PC-3 (cell line): Measurements from ENCODE around the gene NNAT. TPM values are rescaled to one million over a fixed set of nuclear protein-coding genes. Genes with fewer than 3 reads are reported as not detected.

Experiments used
- ATAC-seq: fragments of 200-7000 bp; cut with Tn5 transposase; 2 replicates; pipeline ENCODE4 v1.9.1; 2020; ENCODE audit warnings: mild to moderate bottlenecking, moderate library complexity
- BruUV-seq: library from RNA; stranded (reverse); fragments of 400-500 nt; replicated peaks from 2 replicates; lab custom pipeline; 2021; lab: Mats Ljungman, UMichigan
- CTCF ChIA-PET: fragments of 300-600 bp; sonication (Branson Sonifier 250); formaldehyde crosslinking; loops from one replicate; lab custom pipeline; 2022; ENCODE audit warnings: antibody characterized with exemption; lab: Charles Lee
- POLR2A ChIA-PET: fragments of 300-600 bp; sonication (Branson Sonifier 250); formaldehyde crosslinking; loops from one replicate; lab custom pipeline; 2022; ENCODE audit warnings: antibody characterized with exemption; ENCODE audit not compliant: unreplicated experiment; lab: Charles Lee
- DNase-seq: peaks from one replicate; pipeline ENCODE4 v3.0.0-alpha.2; 2015
- H2AFZ ChIP-seq: fragments of 300-600 bp; sonication (generic); 2 replicates; pipeline ENCODE4 v1.6.0; 2016; ENCODE audit warnings: antibody characterized with exemption, low read length
- H3F3A ChIP-seq: fragments of 300-600 bp; sonication (generic); one replicate; pipeline ENCODE4 v1.6.0; 2017; ENCODE audit warnings: antibody characterized with exemption, low read length, control low read depth, mild to moderate bottlenecking; ENCODE audit not compliant: unreplicated experiment
- H3K27ac ChIP-seq: fragments of 300-600 bp; sonication (generic); 2 replicates; pipeline ENCODE4 v1.5.1; 2016; ENCODE audit warnings: mild to moderate bottlenecking, low read length
- H3K27me3 ChIP-seq: fragments of 300-600 bp; sonication (generic); 2 replicates; pipeline ENCODE4 v1.6.1; 2016; ENCODE audit warnings: low read length, mixed read lengths
- H3K36me3 ChIP-seq: fragments of 300-600 bp; sonication (generic); 2 replicates; pipeline ENCODE4 v1.6.1; 2016; ENCODE audit warnings: low read depth, mixed run types, low read length, mixed read lengths
- H3K4me1 ChIP-seq: fragments of 300-600 bp; sonication (generic); 2 replicates; pipeline ENCODE4 v1.5.1; 2016; ENCODE audit warnings: low read length; ENCODE audit not compliant: insufficient read depth
- H3K4me2 ChIP-seq: fragments of 300-600 bp; sonication (generic); 2 replicates; pipeline ENCODE4 v1.6.0; 2016; ENCODE audit warnings: low read length
- H3K4me3 ChIP-seq: fragments of 300-600 bp; sonication (generic); 2 replicates; pipeline ENCODE4 v1.5.1; 2016; ENCODE audit warnings: mild to moderate bottlenecking, low read length, mixed read lengths
- H3K79me2 ChIP-seq: fragments of 300-600 bp; sonication (generic); 2 replicates; pipeline ENCODE4 v1.6.1; 2017; ENCODE audit warnings: low read length, mixed read lengths
- H3K9ac ChIP-seq: fragments of 300-600 bp; sonication (generic); 2 replicates; pipeline ENCODE4 v1.6.0; 2016; ENCODE audit warnings: mild to moderate bottlenecking, low read length
- H3K9me2 ChIP-seq: fragments of 300-600 bp; sonication (generic); replicated peaks from 2 replicates; pipeline ENCODE4 v1.6.1; 2016; ENCODE audit warnings: mixed run types, low read length, mixed read lengths
- H3K9me3 ChIP-seq: fragments of 300-600 bp; sonication (generic); 2 replicates; pipeline ENCODE4 v1.6.1; 2016; ENCODE audit warnings: low read length, mixed read lengths
- H4K20me1 ChIP-seq: fragments of 300-600 bp; sonication (generic); 2 replicates; pipeline ENCODE4 v1.6.1; 2016; ENCODE audit warnings: low read length, mixed read lengths
- EZH2 ChIP-seq: fragments of 300-600 bp; sonication (generic); IDR thresholded peaks from one replicate; pipeline ENCODE4 v1.6.1; 2017; ENCODE audit warnings: antibody characterized with exemption, mild to moderate bottlenecking, low read length; ENCODE audit not compliant: unreplicated experiment
- EZH2phosphoT487 ChIP-seq: fragments of 300-600 bp; sonication (generic); IDR thresholded peaks from 2 replicates; pipeline ENCODE4 v1.6.1; 2018; ENCODE audit warnings: mild to moderate bottlenecking, antibody characterized with exemption, low read length, borderline replicate concordance
- intact Hi-C: fragments of 100-400 bp; cut with micrococcal nuclease; formaldehyde crosslinking; loops from 2 replicates; pipeline ENCODE4 v1.9.0; 2023
- total RNA-seq: library from RNA; depleted of rRNA; stranded (reverse); fragments of >200 nt; gene quantifications from 2 replicates; pipeline ENCODE4 v1.2.3, GENCODE V29; 2014
- TF ChIP-seq, protein P1 (sequence below): fragments of 300-600 bp; sonication (generic); conservative IDR thresholded peaks from 2 replicates; pipeline ENCODE4 v1.5.1; 2017; ENCODE audit warnings: antibody characterized with exemption, low read depth, mild to moderate bottlenecking, low read length

The NNAT gene
- total RNA-seq, 1 experiment from 2014 or later: not detected

DNA sequence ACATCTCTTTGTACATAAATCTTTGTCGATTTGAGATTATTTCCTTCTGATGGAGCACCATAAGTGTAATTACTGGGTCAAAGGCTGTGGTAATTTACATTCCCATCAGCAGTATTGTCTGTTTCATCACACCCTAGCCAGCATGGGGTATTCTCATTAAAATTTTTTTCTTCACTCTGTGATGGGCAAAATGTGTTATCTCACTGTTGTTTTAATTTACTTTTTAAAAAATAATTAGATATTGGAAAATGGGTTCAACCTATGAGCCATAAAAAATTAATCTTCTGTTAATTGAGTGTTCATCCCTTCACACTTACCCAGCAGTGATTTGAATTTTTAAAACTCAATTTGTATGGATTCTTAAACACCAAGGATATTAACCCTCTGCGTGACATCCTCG is 44.0 kb upstream of the NNAT start:
- POLR2A ChIA-PET: no interaction called here
- Histone ChIP-seq H3K79me2 (no peaks in the 10 kb centered on the region), H3K27me3 (peaks cover 55% of the 10 kb centered on the region)

DNA sequence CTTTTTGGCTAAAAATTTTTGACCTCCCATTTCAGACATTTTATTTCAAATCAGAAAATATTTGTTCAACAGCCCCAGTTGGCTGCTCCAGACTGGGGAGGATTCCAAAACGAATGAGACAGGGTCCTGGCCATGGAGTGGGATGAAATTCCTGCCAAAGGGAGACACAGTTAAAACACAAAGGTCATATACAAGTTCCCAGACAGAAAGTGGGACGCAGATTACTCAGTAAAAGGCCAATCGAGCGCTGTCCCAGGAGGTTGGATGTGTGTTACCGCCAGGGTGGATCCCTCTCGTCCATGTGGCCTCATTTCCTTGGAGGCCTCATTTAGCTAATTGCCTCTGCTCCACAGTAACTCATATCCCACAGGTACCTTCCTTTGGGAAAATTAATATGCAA is 41.8 kb upstream of the NNAT start:
- no TSS peak for BruUV-seq
- POLR2A ChIA-PET: no interaction called here
- Histone ChIP-seq H3K4me3 (no peak overlapping the region), H3K9me3 (no peaks in the 10 kb centered on the region), H3K79me2 (no peaks in the 10 kb centered on the region), H3K27me3 (peaks cover 55% of the 10 kb centered on the region), H3K27ac (no peak overlapping the region), H3F3A (no peaks in the 10 kb centered on the region), H4K20me1 (no peaks in the 10 kb centered on the region), H2AFZ (no peak overlapping the region), H3K9me2 (no peaks in the 10 kb centered on the region), H3K4me1 (no peaks in the 10 kb centered on the region), H3K36me3 (no peaks in the 10 kb centered on the region), H3K4me2 (no peak overlapping the region), H3K9ac (no peak overlapping the region)
- CTCF ChIA-PET: no interaction called here
- DNase-seq (no peak), ATAC-seq (no peak)
- no peak for TF ChIP-seq EZH2
- no peak for TF ChIP-seq EZH2phosphoT487
- TF ChIP-seq, protein P1, sequence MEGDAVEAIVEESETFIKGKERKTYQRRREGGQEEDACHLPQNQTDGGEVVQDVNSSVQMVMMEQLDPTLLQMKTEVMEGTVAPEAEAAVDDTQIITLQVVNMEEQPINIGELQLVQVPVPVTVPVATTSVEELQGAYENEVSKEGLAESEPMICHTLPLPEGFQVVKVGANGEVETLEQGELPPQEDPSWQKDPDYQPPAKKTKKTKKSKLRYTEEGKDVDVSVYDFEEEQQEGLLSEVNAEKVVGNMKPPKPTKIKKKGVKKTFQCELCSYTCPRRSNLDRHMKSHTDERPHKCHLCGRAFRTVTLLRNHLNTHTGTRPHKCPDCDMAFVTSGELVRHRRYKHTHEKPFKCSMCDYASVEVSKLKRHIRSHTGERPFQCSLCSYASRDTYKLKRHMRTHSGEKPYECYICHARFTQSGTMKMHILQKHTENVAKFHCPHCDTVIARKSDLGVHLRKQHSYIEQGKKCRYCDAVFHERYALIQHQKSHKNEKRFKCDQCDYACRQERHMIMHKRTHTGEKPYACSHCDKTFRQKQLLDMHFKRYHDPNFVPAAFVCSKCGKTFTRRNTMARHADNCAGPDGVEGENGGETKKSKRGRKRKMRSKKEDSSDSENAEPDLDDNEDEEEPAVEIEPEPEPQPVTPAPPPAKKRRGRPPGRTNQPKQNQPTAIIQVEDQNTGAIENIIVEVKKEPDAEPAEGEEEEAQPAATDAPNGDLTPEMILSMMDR: no peak
- intact Hi-C loops: no loop called here

More for the DNA sequence above, 44.0 kb upstream of the NNAT start:
- no peak overlapping the region for H3K4me3 ChIP-seq
- no peaks in the 10 kb centered on the region for H3F3A ChIP-seq
- H2AFZ ChIP-seq: no peak overlapping the region
- H3K9ac ChIP-seq: no peak overlapping the region
- no peak overlapping the region for H3K4me2 ChIP-seq
- no peaks in the 10 kb centered on the region for H3K4me1 ChIP-seq
- intact Hi-C loops: no loop called here
- TF ChIP-seq EZH2: no peak
- TF ChIP-seq, protein P1: no peak
- TF ChIP-seq EZH2phosphoT487: no peak
- H3K9me3 ChIP-seq: no peaks in the 10 kb centered on the region
- no TSS peak for BruUV-seq
- H3K27ac ChIP-seq: no peak overlapping the region
- CTCF ChIA-PET: no interaction called here
- no peaks in the 10 kb centered on the region for H3K36me3 ChIP-seq
- H3K9me2 ChIP-seq: no peaks in the 10 kb centered on the region
- no peaks in the 10 kb centered on the region for H4K20me1 ChIP-seq
- ATAC-seq: no peak
- DNase-seq: no peak

DNA sequence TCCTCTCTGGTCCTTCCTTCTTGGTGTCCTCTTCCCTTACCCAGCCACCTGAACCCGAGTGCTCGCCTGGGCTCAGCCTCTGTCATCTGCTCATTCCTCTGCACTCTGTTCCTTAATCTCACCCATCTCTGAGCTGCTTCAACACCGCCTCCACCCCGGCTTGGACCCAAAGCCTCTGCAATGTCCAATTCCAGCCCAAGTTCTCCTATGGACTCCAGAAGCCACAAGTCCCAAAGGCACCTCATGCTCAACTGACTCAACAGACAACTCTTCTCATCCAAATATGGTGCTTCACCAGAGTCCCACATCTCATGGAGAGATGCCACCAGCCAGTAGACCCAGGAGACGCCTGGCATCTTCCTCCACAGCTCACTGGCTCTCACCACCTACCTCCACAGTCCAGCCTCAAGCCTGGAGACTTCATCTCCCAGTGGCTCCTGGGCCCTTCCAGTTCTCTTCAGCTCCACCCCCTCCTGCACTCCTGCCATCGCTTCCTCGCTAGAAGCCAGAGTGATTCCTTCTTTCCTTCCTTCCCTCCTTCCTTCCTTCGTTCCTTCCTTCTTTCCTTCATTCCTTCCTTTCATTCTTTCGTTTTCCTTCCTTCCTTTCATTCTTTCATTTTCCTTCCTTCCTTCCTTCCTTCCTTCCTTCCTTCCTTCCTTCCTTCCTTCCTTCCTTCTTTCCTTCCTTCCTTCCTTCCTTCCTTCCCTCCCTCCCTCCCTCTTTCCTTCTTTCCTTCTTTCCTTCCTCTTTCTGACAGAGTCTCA is 40.9 kb upstream of the NNAT start:
- BruUV-seq: no TSS peak
- POLR2A ChIA-PET: no interaction called here

More for the DNA sequence above, 40.9 kb upstream of the NNAT start:
- Histone ChIP-seq H3K4me3 (no peak overlapping the region), H2AFZ (no peak overlapping the region), H3K4me2 (no peak overlapping the region), H3F3A (no peaks in the 10 kb centered on the region), H3K9me2 (no peaks in the 10 kb centered on the region), H3K4me1 (no peaks in the 10 kb centered on the region), H4K20me1 (no peaks in the 10 kb centered on the region), H3K27ac (no peak overlapping the region), H3K9ac (no peak overlapping the region), H3K36me3 (no peaks in the 10 kb centered on the region), H3K27me3 (peaks cover 46% of the 10 kb centered on the region), H3K9me3 (no peaks in the 10 kb centered on the region), H3K79me2 (no peaks in the 10 kb centered on the region)
- CTCF ChIA-PET: no interaction called here
- TF ChIP-seq, protein P1: no peak
- TF ChIP-seq EZH2 (no peak), EZH2phosphoT487 (no peak)
- intact Hi-C loops: no loop called here
- DNase-seq: no peak
- no peak for ATAC-seq
